ENCODE results near the gene MAP3K7. TPM values are rescaled to one million over a fixed set of nuclear protein-coding genes. Genes with fewer than 3 reads are reported as not detected.

The MAP3K7 gene
- total RNA-seq, 1 donor from 2014 or later, result 20.4 TPM

GRCh38 chr6:90463874-90464273 is 123.0 kb downstream of the MAP3K7 start:
- intact Hi-C loops (cut with DNase I), result no loop called here
- TF ChIP-seq, protein P1, sequence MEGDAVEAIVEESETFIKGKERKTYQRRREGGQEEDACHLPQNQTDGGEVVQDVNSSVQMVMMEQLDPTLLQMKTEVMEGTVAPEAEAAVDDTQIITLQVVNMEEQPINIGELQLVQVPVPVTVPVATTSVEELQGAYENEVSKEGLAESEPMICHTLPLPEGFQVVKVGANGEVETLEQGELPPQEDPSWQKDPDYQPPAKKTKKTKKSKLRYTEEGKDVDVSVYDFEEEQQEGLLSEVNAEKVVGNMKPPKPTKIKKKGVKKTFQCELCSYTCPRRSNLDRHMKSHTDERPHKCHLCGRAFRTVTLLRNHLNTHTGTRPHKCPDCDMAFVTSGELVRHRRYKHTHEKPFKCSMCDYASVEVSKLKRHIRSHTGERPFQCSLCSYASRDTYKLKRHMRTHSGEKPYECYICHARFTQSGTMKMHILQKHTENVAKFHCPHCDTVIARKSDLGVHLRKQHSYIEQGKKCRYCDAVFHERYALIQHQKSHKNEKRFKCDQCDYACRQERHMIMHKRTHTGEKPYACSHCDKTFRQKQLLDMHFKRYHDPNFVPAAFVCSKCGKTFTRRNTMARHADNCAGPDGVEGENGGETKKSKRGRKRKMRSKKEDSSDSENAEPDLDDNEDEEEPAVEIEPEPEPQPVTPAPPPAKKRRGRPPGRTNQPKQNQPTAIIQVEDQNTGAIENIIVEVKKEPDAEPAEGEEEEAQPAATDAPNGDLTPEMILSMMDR (IDR thresholded peaks at IDR 0.05), result no peak
- ATAC-seq (no peak), DNase-seq (no peak)
- H3K27ac ChIP-seq, result no peak overlapping the region
- H3K36me3 ChIP-seq, result no peaks in the 10 kb centered on the region
- no peaks in the 10 kb centered on the region for H3K4me1 ChIP-seq
- H3K27me3 ChIP-seq, result no peaks in the 10 kb centered on the region
- no peak overlapping the region for H3K4me3 ChIP-seq
- no peaks in the 10 kb centered on the region for H3K9me3 ChIP-seq

Data from upper lobe of right lung (tissue), 1 donor.